Renal cortical epithelial cell (primary cell): ENCODE data around the gene CACNA1F. TPM values are rescaled to one million over a fixed set of nuclear protein-coding genes. Genes with fewer than 3 reads are reported as not detected.

Source experiments
- DNase-seq: peaks from one replicate; pipeline ENCODE4 v3.0.0-alpha.2; 2011; ENCODE audit warnings: low read depth
- total RNA-seq: library from RNA; depleted of rRNA; stranded (reverse); fragments of >200 nt; gene quantifications from 2 replicates; pipeline ENCODE4 v1.2.3, GENCODE V29; 2014

Gene CACNA1F
- total RNA-seq, 1 donor from 2014 or later, result 0.05 TPM

DNA sequence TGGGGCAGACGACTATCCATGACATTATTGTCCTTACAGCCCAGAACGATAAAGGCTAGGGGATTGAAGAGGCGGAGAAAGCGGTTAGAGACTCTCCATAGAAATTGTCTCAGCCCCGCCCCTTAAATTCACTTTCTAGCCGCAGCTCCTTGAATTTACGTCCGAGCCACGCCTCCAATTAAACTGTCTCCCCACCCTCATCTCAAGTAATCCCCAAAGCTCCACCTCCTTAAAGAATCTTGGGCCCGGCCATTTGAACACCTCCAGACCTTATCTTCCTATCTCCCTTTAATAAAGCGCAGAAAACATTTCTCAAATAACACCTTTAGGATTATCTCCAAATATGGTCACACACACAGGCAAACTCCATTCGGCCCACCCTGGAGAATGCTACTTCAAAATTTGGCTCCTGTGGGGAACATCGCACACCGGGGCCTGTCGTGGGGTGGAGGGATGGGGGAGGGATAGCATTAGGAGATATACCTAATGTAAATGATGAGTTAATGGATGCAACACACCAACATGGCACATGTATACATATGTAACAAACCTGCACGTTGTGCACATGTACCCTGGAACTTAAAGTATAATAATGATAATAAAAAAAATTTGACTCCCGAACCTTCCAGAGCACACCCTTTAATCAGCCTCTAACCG, 77.8 kb downstream of the CACNA1F start:
- DNase-seq, result peak; percentile 82

Other genes with a start within 250 kb of the CACNA1F start
- gene GRIPAP1, start 231.1 kb downstream of the CACNA1F start, total RNA-seq, result 29.0 and 40.7 TPM in 2 replicates
- gene TFE3, start 190.0 kb downstream of the CACNA1F start, total RNA-seq, result 30.6 and 72.0 TPM in 2 replicates
- gene CCDC120, start 174.3 kb downstream of the CACNA1F start, total RNA-seq, result 1.9 and 5.5 TPM in 2 replicates
- gene PRAF2, start 159.3 kb downstream of the CACNA1F start, total RNA-seq, result 4.3 and 9.4 TPM in 2 replicates
- gene WDR45, start 153.5 kb downstream of the CACNA1F start, total RNA-seq, result 39.8 and 62.7 TPM in 2 replicates
- 21.5 and 26.2 TPM in 2 replicates for gene GPKOW, start 109.6 kb downstream of the CACNA1F start, total RNA-seq
- 5.3 and 8.5 TPM in 2 replicates for gene MAGIX, start 70.6 kb downstream of the CACNA1F start, total RNA-seq
- gene PLP2, start 61.4 kb downstream of the CACNA1F start, total RNA-seq, result 10.4 and 13.4 TPM in 2 replicates
- gene PRICKLE3, start 47.0 kb downstream of the CACNA1F start, total RNA-seq, result 6.9 and 14.2 TPM in 2 replicates
- gene SYP, start 33.1 kb downstream of the CACNA1F start, total RNA-seq, result 0.10 and 0.52 TPM in 2 replicates
- 12.6 and 14.2 TPM in 2 replicates for gene CCDC22, start 2.1 kb upstream of the CACNA1F start, total RNA-seq
- gene FOXP3, start 31.4 kb upstream of the CACNA1F start, total RNA-seq, result 0.05 TPM in 1 of 2 replicates, not detected in the other
- gene PPP1R3F, start 36.5 kb upstream of the CACNA1F start, total RNA-seq, result 1.6 and 12.4 TPM in 2 replicates
- not detected in 2 replicates for gene GAGE10, start 70.3 kb upstream of the CACNA1F start, total RNA-seq
- gene GAGE12J, start 88.7 kb upstream of the CACNA1F start, total RNA-seq, result not detected in 2 replicates
- gene GAGE13, start 98.2 kb upstream of the CACNA1F start, total RNA-seq, result not detected in 2 replicates